WERI-Rb-1 (cell line): ENCODE results near the gene HDAC9.

Experiments used
- DNase-seq: peaks from one replicate; pipeline ENCODE4 v3.0.0-alpha.2; 2020
- H3K27ac ChIP-seq: fragments of 250-450 bp; sonication (Bioruptor Pico); 2 replicates; pipeline ENCODE4 v1.5.1; 2020; ENCODE audit warnings: mild to moderate bottlenecking, moderate library complexity
- H3K27me3 ChIP-seq: fragments of 250-450 bp; sonication (Bioruptor Pico); 2 replicates; pipeline ENCODE4 v1.5.1; 2021; ENCODE audit warnings: mild to moderate bottlenecking, low read depth, moderate library complexity; ENCODE audit not compliant: insufficient read depth, severe bottlenecking
- H3K36me3 ChIP-seq: fragments of 250-450 bp; sonication (Bioruptor Pico); 2 replicates; pipeline ENCODE4 v1.5.1; 2020; ENCODE audit warnings: mild to moderate bottlenecking, moderate library complexity
- H3K4me3 ChIP-seq: 2 replicates; pipeline ENCODE4 v1.5.1; 2011; ENCODE audit warnings: low read depth, mild to moderate bottlenecking, control low read depth, low read length
- H3K9me3 ChIP-seq: fragments of 250-450 bp; sonication (Bioruptor Pico); 2 replicates; pipeline ENCODE4 v1.5.1; 2021; ENCODE audit warnings: mild to moderate bottlenecking, moderate library complexity; ENCODE audit not compliant: severe bottlenecking
- CTCF ChIP-seq: IDR thresholded peaks from 2 replicates; pipeline ENCODE4 v1.5.1; 2011; ENCODE audit warnings: low read depth, mild to moderate bottlenecking, control low read depth, inconsistent platforms, low read length

HDAC9 gene

GRCh38 chr7:18494821-18495408, 634 bp upstream of the HDAC9 start:
- no peaks in the 10 kb centered on the region for H3K9me3 ChIP-seq
- TF ChIP-seq CTCF = no peak
- peak overlapping the region; percentile 68 for H3K4me3 ChIP-seq
- H3K27me3 ChIP-seq = no peaks in the 10 kb centered on the region
- peak overlapping the region; percentile 76 for H3K27ac ChIP-seq
- DNase-seq = no peak
- no peaks in the 10 kb centered on the region for H3K36me3 ChIP-seq

- Histone ChIP-seq H3K4me3 (peak overlapping the region; percentile 68), H3K27me3 (no peaks in the 10 kb centered on the region), H3K9me3 (no peaks in the 10 kb centered on the region), H3K27ac (peak overlapping the region; percentile 76), H3K36me3 (no peaks in the 10 kb centered on the region)
- DNase-seq = no peak
- no peak for TF ChIP-seq CTCF
These were observed 772 bp downstream of the HDAC9 start for GRCh38 chr7:18496341-18496700.

- no peak for TF ChIP-seq CTCF
- Histone ChIP-seq H3K36me3 (no peaks in the 10 kb centered on the region), H3K27ac (no peak overlapping the region), H3K9me3 (no peaks in the 10 kb centered on the region), H3K4me3 (no peak overlapping the region), H3K27me3 (no peaks in the 10 kb centered on the region)
- DNase-seq = no peak
These were observed 1.5 kb downstream of the HDAC9 start for GRCh38 chr7:18497082-18497481.

- Histone ChIP-seq H3K9me3 (no peaks in the 10 kb centered on the region), H3K36me3 (no peaks in the 10 kb centered on the region), H3K27me3 (no peaks in the 10 kb centered on the region), H3K27ac (no peak overlapping the region), H3K4me3 (no peak overlapping the region)
- no peak for TF ChIP-seq CTCF
- DNase-seq = no peak
These were observed 2.3 kb downstream of the HDAC9 start for GRCh38 chr7:18497800-18498199.

- DNase-seq = no peak
- TF ChIP-seq CTCF = no peak
- no peaks in the 10 kb centered on the region for H3K9me3 ChIP-seq
- H3K4me3 ChIP-seq = no peak overlapping the region
- no peak overlapping the region for H3K27ac ChIP-seq
- no peaks in the 10 kb centered on the region for H3K36me3 ChIP-seq
- H3K27me3 ChIP-seq = no peaks in the 10 kb centered on the region
These were observed 2.8 kb downstream of the HDAC9 start for GRCh38 chr7:18498341-18498740.
